Suprapubic skin (tissue), 4 donors: ENCODE results near the gene SERINC5.

Experiments
- POLR2A ChIP-seq, 2 donors: fragments of 450-650 bp; IDR thresholded peaks; one replicate each; pipeline ENCODE4 v1.6.1; 2017; ENCODE audit warnings: antibody characterized with exemption in 2 of 2, mild to moderate bottlenecking in 2 of 2, moderate library complexity in 2 of 2
- POLR2AphosphoS5 ChIP-seq, 3 donors: sonication (generic); formaldehyde crosslinking; IDR thresholded peaks; one replicate each; pipeline ENCODE4 v1.6.1; 2017; ENCODE audit warnings: antibody characterized with exemption in 3 of 3
- TF ChIP-seq, protein P1 (sequence below), 2 donors: fragments of 200-600 bp in 1 of 2; fragments of 450-650 bp in 1 of 2; sonication (generic) in 1 of 2; IDR thresholded peaks; one replicate each; pipeline ENCODE4 v1.5.1; 2016 to 2019; ENCODE audit warnings: antibody characterized with exemption in 2 of 2, mild to moderate bottlenecking in 1 of 2, moderate library complexity in 1 of 2

DNA sequence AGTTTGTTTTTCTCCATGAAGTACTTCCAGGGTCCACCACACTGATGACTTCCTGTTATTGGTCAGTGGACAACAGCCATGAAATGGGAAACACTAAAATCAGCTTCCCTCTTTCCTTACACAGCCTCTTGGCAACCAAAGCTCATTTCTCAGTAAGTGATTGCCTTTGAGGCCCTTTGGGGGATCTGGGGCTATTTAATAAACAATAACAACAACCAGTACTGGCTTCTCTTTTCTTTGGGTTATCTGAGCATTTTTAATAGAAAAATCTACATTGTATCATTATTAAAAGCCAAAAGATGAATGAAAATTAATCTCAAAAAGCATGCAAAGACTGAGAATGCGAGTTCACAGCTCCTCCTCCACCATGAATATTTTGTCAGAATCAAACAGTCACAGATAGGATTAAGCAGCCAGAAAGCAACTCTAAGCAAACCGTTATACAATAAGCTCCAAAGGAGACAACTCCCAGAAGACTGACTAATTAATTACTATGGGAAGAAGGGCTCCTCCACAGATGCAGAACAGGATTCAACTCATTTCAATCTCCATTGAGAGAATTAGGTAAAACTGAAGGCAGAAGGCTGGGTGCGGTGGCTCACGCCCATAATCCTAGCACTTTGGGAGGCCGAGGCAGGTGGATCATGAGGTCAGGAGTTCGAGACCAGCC lies 68.3 kb downstream of the SERINC5 start:
- TF ChIP-seq POLR2AphosphoS5 (IDR thresholded peaks at IDR 0.05): no peak
- TF ChIP-seq, protein P1, sequence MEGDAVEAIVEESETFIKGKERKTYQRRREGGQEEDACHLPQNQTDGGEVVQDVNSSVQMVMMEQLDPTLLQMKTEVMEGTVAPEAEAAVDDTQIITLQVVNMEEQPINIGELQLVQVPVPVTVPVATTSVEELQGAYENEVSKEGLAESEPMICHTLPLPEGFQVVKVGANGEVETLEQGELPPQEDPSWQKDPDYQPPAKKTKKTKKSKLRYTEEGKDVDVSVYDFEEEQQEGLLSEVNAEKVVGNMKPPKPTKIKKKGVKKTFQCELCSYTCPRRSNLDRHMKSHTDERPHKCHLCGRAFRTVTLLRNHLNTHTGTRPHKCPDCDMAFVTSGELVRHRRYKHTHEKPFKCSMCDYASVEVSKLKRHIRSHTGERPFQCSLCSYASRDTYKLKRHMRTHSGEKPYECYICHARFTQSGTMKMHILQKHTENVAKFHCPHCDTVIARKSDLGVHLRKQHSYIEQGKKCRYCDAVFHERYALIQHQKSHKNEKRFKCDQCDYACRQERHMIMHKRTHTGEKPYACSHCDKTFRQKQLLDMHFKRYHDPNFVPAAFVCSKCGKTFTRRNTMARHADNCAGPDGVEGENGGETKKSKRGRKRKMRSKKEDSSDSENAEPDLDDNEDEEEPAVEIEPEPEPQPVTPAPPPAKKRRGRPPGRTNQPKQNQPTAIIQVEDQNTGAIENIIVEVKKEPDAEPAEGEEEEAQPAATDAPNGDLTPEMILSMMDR (IDR thresholded peaks at IDR 0.05): no peak
- no peak for TF ChIP-seq POLR2A (IDR thresholded peaks at IDR 0.05)
